Breast epithelium (tissue), 3 donors: ENCODE measurements around the gene BDKRB2.

Experiments
- POLR2A ChIP-seq: fragments of 450-650 bp; IDR thresholded peaks from one replicate; pipeline ENCODE4 v1.6.1; 2016; ENCODE audit warnings: antibody characterized with exemption, mild to moderate bottlenecking, moderate library complexity
- TF ChIP-seq, protein P1 (sequence below), 3 donors: fragments of 450-650 bp; IDR thresholded peaks; one replicate each; pipeline ENCODE4 v1.5.1; 2016 to 2017; ENCODE audit warnings: antibody characterized with exemption in 3 of 3, mild to moderate bottlenecking in 3 of 3, moderate library complexity in 3 of 3

DNA sequence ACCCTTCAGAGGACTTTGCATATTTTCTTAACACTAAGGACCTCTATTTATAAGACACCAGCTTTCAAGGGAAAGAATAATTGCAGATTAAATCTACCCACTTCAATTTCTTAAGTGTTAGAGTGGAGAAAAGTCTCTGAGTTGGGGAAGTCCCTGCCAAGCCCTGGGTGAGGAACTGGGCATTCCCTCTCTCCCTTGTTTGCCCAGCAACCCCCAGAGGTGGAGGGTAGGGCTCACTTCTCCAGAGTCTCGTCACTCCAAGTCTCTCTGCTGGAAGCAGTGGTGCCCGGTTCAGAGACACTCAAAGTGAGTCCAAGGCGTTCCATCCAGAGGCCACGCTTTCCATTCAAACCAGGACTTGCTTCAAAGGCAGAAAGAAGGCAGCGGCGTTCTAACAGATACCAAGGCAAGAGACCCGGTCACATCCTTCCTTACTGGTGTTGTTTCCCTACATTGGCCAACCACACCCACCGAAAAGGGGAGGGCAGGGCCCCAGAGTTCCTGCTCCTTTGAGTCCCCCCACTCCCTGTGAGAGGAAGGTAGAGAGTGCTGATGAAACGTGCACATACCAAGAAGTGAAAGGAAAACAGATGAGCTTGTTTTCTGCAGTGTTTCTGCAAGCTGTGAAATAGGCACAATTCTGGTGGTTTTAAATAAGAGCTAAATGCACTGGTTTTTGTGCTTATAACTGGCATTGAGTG, 6.1 kb upstream of the BDKRB2 start:
- TF ChIP-seq, protein P1, sequence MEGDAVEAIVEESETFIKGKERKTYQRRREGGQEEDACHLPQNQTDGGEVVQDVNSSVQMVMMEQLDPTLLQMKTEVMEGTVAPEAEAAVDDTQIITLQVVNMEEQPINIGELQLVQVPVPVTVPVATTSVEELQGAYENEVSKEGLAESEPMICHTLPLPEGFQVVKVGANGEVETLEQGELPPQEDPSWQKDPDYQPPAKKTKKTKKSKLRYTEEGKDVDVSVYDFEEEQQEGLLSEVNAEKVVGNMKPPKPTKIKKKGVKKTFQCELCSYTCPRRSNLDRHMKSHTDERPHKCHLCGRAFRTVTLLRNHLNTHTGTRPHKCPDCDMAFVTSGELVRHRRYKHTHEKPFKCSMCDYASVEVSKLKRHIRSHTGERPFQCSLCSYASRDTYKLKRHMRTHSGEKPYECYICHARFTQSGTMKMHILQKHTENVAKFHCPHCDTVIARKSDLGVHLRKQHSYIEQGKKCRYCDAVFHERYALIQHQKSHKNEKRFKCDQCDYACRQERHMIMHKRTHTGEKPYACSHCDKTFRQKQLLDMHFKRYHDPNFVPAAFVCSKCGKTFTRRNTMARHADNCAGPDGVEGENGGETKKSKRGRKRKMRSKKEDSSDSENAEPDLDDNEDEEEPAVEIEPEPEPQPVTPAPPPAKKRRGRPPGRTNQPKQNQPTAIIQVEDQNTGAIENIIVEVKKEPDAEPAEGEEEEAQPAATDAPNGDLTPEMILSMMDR (IDR thresholded peaks at IDR 0.05): no peak
- TF ChIP-seq POLR2A: no peak
